Measurements from ENCODE around the gene PLGRKT.
"Not testable (repeated sequence)": the region's sequence is repeated elsewhere in the genome, so short reads cannot be mapped to it uniquely, and the experiment has no call there.

PLGRKT gene

GRCh38 chr9:5416953-5417352 is 20.8 kb downstream of the PLGRKT start:
- Histone ChIP-seq H3F3A (ENCODE audit: insufficient read depth) (no peaks in the 10 kb centered on the region), H3K9ac (ENCODE audit: low read length) (no peak overlapping the region), H4K20me1 (ENCODE audit: low read depth, low read length) (no peaks in the 10 kb centered on the region), H2AFZ (ENCODE audit: low read depth, low read length, severe bottlenecking) (no peak overlapping the region), H3K27me3 (ENCODE audit: low read length) (no peaks in the 10 kb centered on the region), H3K4me3 (ENCODE audit: insufficient read depth, low read length, poor library complexity, severe bottlenecking) (no peak overlapping the region), H3K27ac (ENCODE audit: low read depth, low read length) (no peak overlapping the region), H3K9me2 (replicated peaks; ENCODE audit: insufficient read depth, low read length) (no peaks in the 10 kb centered on the region), H3K9me3 (ENCODE audit: insufficient read depth, low read length) (no peaks in the 10 kb centered on the region), H3K36me3 (ENCODE audit: low read length) (no peaks in the 10 kb centered on the region), H3K79me2 (ENCODE audit: insufficient read depth, low read length) (no peaks in the 10 kb centered on the region), H3K4me2 (ENCODE audit: low read depth, low read length, poor library complexity, severe bottlenecking) (no peak overlapping the region)
- no peak for TF ChIP-seq EZH2phosphoT487 (conservative IDR thresholded peaks at IDR 0.05; ENCODE audit: low read length)

- Histone ChIP-seq H2AFZ (ENCODE audit: low read depth, low read length, severe bottlenecking) (no peak overlapping the region), H3F3A (ENCODE audit: insufficient read depth) (no peaks in the 10 kb centered on the region), H3K79me2 (ENCODE audit: insufficient read depth, low read length) (no peaks in the 10 kb centered on the region), H3K36me3 (ENCODE audit: low read length) (no peaks in the 10 kb centered on the region), H3K9me3 (ENCODE audit: insufficient read depth, low read length) (peaks cover 23% of the 10 kb centered on the region; the same call in 1 of the 2 replicates), H3K4me2 (ENCODE audit: low read depth, low read length, poor library complexity, severe bottlenecking) (no peak overlapping the region), H3K4me3 (ENCODE audit: insufficient read depth, low read length, poor library complexity, severe bottlenecking) (no peak overlapping the region), H3K9me2 (replicated peaks; ENCODE audit: insufficient read depth, low read length) (no peaks in the 10 kb centered on the region), H3K9ac (ENCODE audit: low read length) (no peak overlapping the region), H3K27ac (ENCODE audit: low read depth, low read length) (no peak overlapping the region), H3K27me3 (ENCODE audit: low read length) (no peaks in the 10 kb centered on the region), H4K20me1 (ENCODE audit: low read depth, low read length) (no peaks in the 10 kb centered on the region)
- TF ChIP-seq CTCF (IDR thresholded peaks at IDR 0.05; ENCODE audit: insufficient read depth, low read length, poor library complexity, severe bottlenecking), result no peak
- TF ChIP-seq EZH2phosphoT487 (conservative IDR thresholded peaks at IDR 0.05; ENCODE audit: low read length), result no peak
These were observed 29.1 kb downstream of the PLGRKT start for GRCh38 chr9:5408596-5408995.

GRCh38 chr9:5402217-5402616 is 35.5 kb downstream of the PLGRKT start:
- no peak for TF ChIP-seq CTCF (IDR thresholded peaks at IDR 0.05; ENCODE audit: insufficient read depth, low read length, poor library complexity, severe bottlenecking)
- TF ChIP-seq EZH2phosphoT487 (conservative IDR thresholded peaks at IDR 0.05; ENCODE audit: low read length), result no peak
- H3K9me3 ChIP-seq (ENCODE audit: insufficient read depth, low read length), result no peaks in the 10 kb centered on the region
- no peak overlapping the region for H3K27ac ChIP-seq (ENCODE audit: low read depth, low read length)
- no peak overlapping the region for H3K9ac ChIP-seq (ENCODE audit: low read length)
- no peaks in the 10 kb centered on the region for H3K27me3 ChIP-seq (ENCODE audit: low read length)
- H3K4me2 ChIP-seq (ENCODE audit: low read depth, low read length, poor library complexity, severe bottlenecking), result no peak overlapping the region
- H3K36me3 ChIP-seq (ENCODE audit: low read length), result no peaks in the 10 kb centered on the region
- no peaks in the 10 kb centered on the region for H3K9me2 ChIP-seq (replicated peaks; ENCODE audit: insufficient read depth, low read length)
- no peaks in the 10 kb centered on the region for H3K79me2 ChIP-seq (ENCODE audit: insufficient read depth, low read length)
- H3F3A ChIP-seq (ENCODE audit: insufficient read depth), result no peaks in the 10 kb centered on the region
- H4K20me1 ChIP-seq (ENCODE audit: low read depth, low read length), result no peaks in the 10 kb centered on the region
- no peak overlapping the region for H3K4me3 ChIP-seq (ENCODE audit: insufficient read depth, low read length, poor library complexity, severe bottlenecking)
- H2AFZ ChIP-seq (ENCODE audit: low read depth, low read length, severe bottlenecking), result no peak overlapping the region

GRCh38 chr9:5397547-5397946 is 40.2 kb downstream of the PLGRKT start:
- not testable (repeated sequence) for H2AFZ ChIP-seq (ENCODE audit: low read depth, low read length, severe bottlenecking); H3K27ac ChIP-seq (ENCODE audit: low read depth, low read length); H3K27me3 ChIP-seq (ENCODE audit: low read length); H3F3A ChIP-seq (ENCODE audit: insufficient read depth); H3K9me3 ChIP-seq (ENCODE audit: insufficient read depth, low read length); H3K9me2 ChIP-seq (replicated peaks; ENCODE audit: insufficient read depth, low read length); H3K4me3 ChIP-seq (ENCODE audit: insufficient read depth, low read length, poor library complexity, severe bottlenecking); H3K36me3 ChIP-seq (ENCODE audit: low read length); H3K9ac ChIP-seq (ENCODE audit: low read length); H4K20me1 ChIP-seq (ENCODE audit: low read depth, low read length); H3K4me2 ChIP-seq (ENCODE audit: low read depth, low read length, poor library complexity, severe bottlenecking); H3K79me2 ChIP-seq (ENCODE audit: insufficient read depth, low read length)
